K562 (cell line): ENCODE results near the gene TAOK2. TPM values are rescaled to one million over a fixed set of nuclear protein-coding genes. Genes with fewer than 3 reads are reported as not detected.

Source experiments
- ATAC-seq: fragments of 200-7000 bp; cut with Tn5 transposase; 3 replicates; pipeline ENCODE4 v1.9.1; 2020; ENCODE audit warnings: moderate library complexity
- BruUV-seq: library from RNA; stranded (reverse); fragments of 400-500 nt; replicated peaks from 2 replicates; lab custom pipeline; 2021; lab: Mats Ljungman, UMichigan
- CTCF ChIA-PET: fragments of 300-600 bp; formaldehyde crosslinking; extraction: SDS; loops from one replicate; lab custom pipeline; 2021; ENCODE audit warnings: low intra/inter-chr PET ratio; lab: Yijun Ruan, JAX
- POLR2A ChIA-PET: fragments of 300-600, 350-650 bp; sonication (Branson Sonifier 250); formaldehyde crosslinking; extraction: SDS; loops from one replicate; lab custom pipeline; 2021; ENCODE audit warnings: antibody characterized with exemption, inconsistent platforms; lab: Yijun Ruan, JAX
- DNase-seq, 4 experiments: peaks; one replicate each; pipeline versions ENCODE4 v3.0.0 to v3.0.0-alpha.2; 2011 to 2018; ENCODE audit warnings: low spot score in 3 of 4, mixed read lengths in 3 of 4; ENCODE audit errors: extremely low read depth in 1 of 4
- FAIRE-seq: peaks from 2 replicates; lab custom pipeline; 2011; peaks lifted over from hg19 to GRCh38; lab: Jason Lieb, UNC
- H2AFZ ChIP-seq: 2 replicates; pipeline ENCODE4 v1.6.0; 2011; ENCODE audit warnings: low read depth, low read length, control low read depth, inconsistent platforms
- H3K27ac ChIP-seq: fragments of 200-600 bp; 3 replicates; pipeline ENCODE4 v1.8.0; 2011; ENCODE audit warnings: low read depth, mild to moderate bottlenecking, control low read depth, inconsistent platforms, low read length, moderate library complexity, mixed read lengths; ENCODE audit errors: extremely low read depth
- H3K27me3 ChIP-seq, 2 experiments: fragments of 300-600 bp in 1 of 2; 2 replicates in 1 of 2; 3 replicates in 1 of 2; pipeline versions ENCODE4 v1.6.0 to v1.8.0; 2011; ENCODE audit warnings: inconsistent platforms in 2 of 2, low read length in 2 of 2, mild to moderate bottlenecking in 1 of 2, mixed read lengths in 1 of 2, moderate library complexity in 1 of 2; ENCODE audit not compliant: control insufficient read depth in 2 of 2, insufficient read depth in 2 of 2
- H3K36me3 ChIP-seq: fragments of 300-600 bp; 3 replicates; pipeline ENCODE4 v1.8.0; 2011; ENCODE audit warnings: mild to moderate bottlenecking, low read length, inconsistent platforms; ENCODE audit not compliant: control insufficient read depth, insufficient read depth
- H3K4me1 ChIP-seq, 2 experiments: fragments of 200-600 bp in 1 of 2; replicated peaks in 1 of 2; 2 replicates in 1 of 2; 3 replicates in 1 of 2; pipeline versions ENCODE4 v1.5.1 to v1.8.0; 2011; ENCODE audit warnings: inconsistent platforms in 2 of 2, low read length in 2 of 2, mild to moderate bottlenecking in 1 of 2, mixed read lengths in 1 of 2, moderate library complexity in 1 of 2; ENCODE audit not compliant: control insufficient read depth in 2 of 2, insufficient read depth in 2 of 2
- H3K4me2 ChIP-seq: 2 replicates; pipeline ENCODE4 v1.6.1; 2011; ENCODE audit warnings: low read length, control low read depth, inconsistent platforms, mixed read lengths; ENCODE audit not compliant: insufficient read depth
- H3K4me3 ChIP-seq: fragments of 200-600 bp; sonication (generic), shearing (Covaris generic); 2 replicates; pipeline ENCODE4 v1.5.1; 2016; ENCODE audit warnings: control low read depth, inconsistent platforms
- H3K79me2 ChIP-seq: fragments of 200-600 bp; 3 replicates; pipeline ENCODE4 v1.8.0; 2011; ENCODE audit warnings: low read length, inconsistent platforms; ENCODE audit not compliant: control insufficient read depth, insufficient read depth
- H3K9ac ChIP-seq, 2 experiments: 2 replicates each; pipeline versions ENCODE4 v1.6.0 to v1.6.1; 2011; ENCODE audit warnings: low read depth in 2 of 2, low read length in 2 of 2, control low read depth in 1 of 2, inconsistent platforms in 1 of 2, mild to moderate bottlenecking in 1 of 2, mixed read lengths in 1 of 2; ENCODE audit not compliant: insufficient read depth in 1 of 2
- H3K9me1 ChIP-seq: one replicate; pipeline ENCODE4 v1.6.0; 2011; ENCODE audit warnings: inconsistent platforms, mild to moderate bottlenecking, low read length, moderate library complexity; ENCODE audit not compliant: control insufficient read depth, insufficient read depth
- H3K9me3 ChIP-seq: replicated peaks from 2 replicates; pipeline ENCODE4 v1.5.1; 2011; ENCODE audit warnings: low read depth, low read length, inconsistent platforms; ENCODE audit not compliant: control insufficient read depth, insufficient read depth
- H4K20me1 ChIP-seq: replicated peaks from 2 replicates; pipeline ENCODE4 v1.6.1; 2011; ENCODE audit warnings: low read length, inconsistent platforms, mixed read lengths; ENCODE audit not compliant: control insufficient read depth, insufficient read depth
- GTF2A2 ChIP-seq: IDR thresholded peaks from 2 replicates; pipeline ENCODE4 v1.6.1; 2016; ENCODE audit warnings: mild to moderate bottlenecking, missing genetic modification characterization, missing compliant biosample characterization
- L3MBTL2 ChIP-seq: fragments of 450-650 bp; IDR thresholded peaks from 2 replicates; pipeline ENCODE4 v1.6.1; 2016; ENCODE audit warnings: mild to moderate bottlenecking, moderate library complexity
- NFXL1 ChIP-seq: fragments of 450-650 bp; formaldehyde crosslinking; IDR thresholded peaks from 2 replicates; pipeline ENCODE4 v1.4.0; 2021; ENCODE audit warnings: mild to moderate bottlenecking
- POLR2B ChIP-seq: fragments of 450-650 bp; IDR thresholded peaks from 2 replicates; pipeline ENCODE4 v1.6.1; 2018; ENCODE audit warnings: low read depth; ENCODE audit not compliant: partially characterized antibody
- RBFOX2 ChIP-seq: fragments of 200-400 bp; formaldehyde crosslinking; IDR thresholded peaks from 2 replicates; pipeline ENCODE4 v1.6.1; 2017; ENCODE audit warnings: low read depth, mild to moderate bottlenecking, low read length, moderate library complexity
- SREBF1 ChIP-seq: fragments of 150-350 bp; IDR thresholded peaks from 2 replicates; pipeline ENCODE4 v1.6.1; 2014; ENCODE audit warnings: antibody characterized with exemption, low read depth, low read length, borderline replicate concordance
- THRA ChIP-seq: fragments of 450-650 bp; IDR thresholded peaks from 2 replicates; pipeline ENCODE4 v1.6.1; 2017; ENCODE audit warnings: mild to moderate bottlenecking, moderate library complexity
- YY1 ChIP-seq, 3 experiments: IDR thresholded peaks; 2 replicates each; pipeline ENCODE4 v1.6.1; 2011; ENCODE audit warnings: low read length in 2 of 3, mild to moderate bottlenecking in 2 of 3, moderate library complexity in 2 of 3, borderline replicate concordance in 1 of 3, control low read depth in 1 of 3, low read depth in 1 of 3; ENCODE audit not compliant: insufficient read depth in 3 of 3, insufficient replicate concordance in 2 of 3, control insufficient read depth in 1 of 3, insufficient read length in 1 of 3; ENCODE audit errors: extremely low read depth in 1 of 3
- WGBS: fragments of 100-300 bp; shearing (Covaris generic); methylation state at CpG from one replicate; pipeline ENCODE4 v1.1.6; 2016; ENCODE audit warnings: low coverage, mixed read lengths; ENCODE audit not compliant: insufficient coverage; ENCODE audit errors: missing lambda C conversion rate; 5-methylcytosine and 5-hydroxymethylcytosine counted together
- in situ Hi-C: fragments of 300-500 bp; cut with MboI; formaldehyde crosslinking; loops from 4 replicates; pipeline ENCODE4 v1.15.0; 2018; ENCODE audit warnings: inconsistent platforms, mixed read lengths
- intact Hi-C: fragments of 100-400 bp; cut with micrococcal nuclease; formaldehyde crosslinking; loops from 2 replicates; pipeline ENCODE4 v1.14.2; 2022
- polyA plus RNA-seq, 8 experiments: library from polyadenylated mRNA; depleted of rRNA in 4 of 8; stranded (reverse) in 5 of 8; unstranded in 3 of 8; fragments of >200 nt; fragmentation: Nextera tagmentation in 2 of 8; fragmentation: Illumina TruSeq in 1 of 8; extraction: Ambion mirVana in 2 of 8; extraction: Trizol in 1 of 8; gene quantifications; 2 replicates each; pipeline versions ENCODE4 v1.2.1 to v1.2.3, GENCODE V29; 2011 to 2014; ENCODE audit warnings: inconsistent platforms in 1 of 8, missing spikeins in 1 of 8
- total RNA-seq, 7 experiments: library from RNA; depleted of rRNA in 6 of 7; stranded (reverse); fragments of >200 nt in 6 of 7; fragmentation: Illumina TruSeq in 2 of 7; extraction: Trizol in 2 of 7; gene quantifications; 2 replicates each; pipeline versions ENCODE4 v1.2.1 to v1.2.3, GENCODE V29; 2011 to 2021; ENCODE audit warnings: low replicate concordance in 1 of 7

The TAOK2 gene
- total and polyA plus RNA-seq, 9 of the 15 experiments (the other 6 are each of a cell fraction or from before 2014, with no cell fraction given) = 0.10 to 41.8 (median 13.7) TPM

- POLR2A ChIA-PET = no interaction called here
- in situ Hi-C loops = loop anchor here (10.0 kb wide), 1 partner anchor 330 kb away; no protein-coding TSS in a partner anchor
- no peaks in the 10 kb centered on the region for H3K79me2 ChIP-seq
- WGBS = 2% methylated on average over 15 of the region's 20 CpGs
- TF ChIP-seq THRA = no peak
- TF ChIP-seq L3MBTL2 = no peak
- TF ChIP-seq POLR2B = no peak
- TF ChIP-seq GTF2A2 (tag) = no peak
- no peak for TF ChIP-seq YY1 (IDR thresholded peaks at IDR 0.05; ENCODE audit: borderline replicate concordance in 1 of 3, control insufficient read depth in 1 of 3, extremely low read depth in 1 of 3, insufficient read depth in 3 of 3, insufficient read length in 1 of 3, insufficient replicate concordance in 2 of 3, low read depth in 1 of 3, low read length in 2 of 3)
- TF ChIP-seq RBFOX2 = no peak
- no peak for TF ChIP-seq SREBF1
- TF ChIP-seq NFXL1 = no peak
- no peak for FAIRE-seq
- peaks cover 0 to 29% of the 10 kb centered on the region in 2 experiments; a peak in 3 of 5 replicates for H3K4me1 ChIP-seq
- CTCF ChIA-PET = no interaction called here
- H3K9me1 ChIP-seq = peaks cover 4% of the 10 kb centered on the region
- H3K36me3 ChIP-seq = no peaks in the 10 kb centered on the region
- H3K9ac ChIP-seq = no peak overlapping the region
- H4K20me1 ChIP-seq = peaks cover 13% of the 10 kb centered on the region; the same call in 1 of the 2 replicates
- DNase-seq = no peak
- BruUV-seq = no TSS peak
- no peaks in the 10 kb centered on the region for H3K9me3 ChIP-seq
- no peak overlapping the region for H2AFZ ChIP-seq
- no peak overlapping the region for H3K4me3 ChIP-seq
- H3K27me3 ChIP-seq = peaks cover 15 to 73% of the 10 kb centered on the region in 2 experiments
- no peak overlapping the region for H3K4me2 ChIP-seq
- no peak for ATAC-seq
- no peak overlapping the region for H3K27ac ChIP-seq
- intact Hi-C loops = loop anchor here (10.0 kb wide), 1 partner anchor 210 kb away; the partner anchor contains the start of genes PAGR1 and PRRT2
These were observed 51.5 kb downstream of the TAOK2 start for GRCh38 chr16:30025156-30025555.
